HEK293 (cell line): Measurements from ENCODE around the gene DRD4.

Source experiments
- CTCF ChIA-PET: fragments of 350-600 bp; formaldehyde crosslinking; extraction: SDS; loops from one replicate; lab custom pipeline; 2021; ENCODE audit warnings: antibody characterized with exemption; lab: Yijun Ruan, JAX
- POLR2A ChIA-PET: fragments of 300-600 bp; formaldehyde crosslinking; extraction: SDS; loops from one replicate; lab custom pipeline; 2020; ENCODE audit warnings: antibody characterized with exemption, inconsistent platforms; lab: Yijun Ruan, JAX
- H3K27ac ChIP-seq: fragments of 200-500 bp; sonication (Bioruptor generic); 2 replicates; pipeline ENCODE4 v1.5.1; 2014; ENCODE audit warnings: low read depth, low read length, control low read depth, inconsistent platforms; ENCODE audit errors: extremely low read depth
- H3K36me3 ChIP-seq, 2 experiments: fragments of 200-500 bp in 1 of 2; sonication (Bioruptor generic) in 1 of 2; 1 replicate in 1 of 2; 2 replicates in 1 of 2; pipeline ENCODE4 v1.5.1; 2014 to 2017; ENCODE audit warnings: inconsistent platforms in 2 of 2, low read length in 2 of 2; ENCODE audit not compliant: control insufficient read depth in 2 of 2, insufficient read depth in 1 of 2
- H3K4me1 ChIP-seq: fragments of 200-500 bp; sonication (Bioruptor generic); 2 replicates; pipeline ENCODE4 v1.5.1; 2014; ENCODE audit warnings: mild to moderate bottlenecking, low read length, inconsistent platforms; ENCODE audit not compliant: control insufficient read depth, insufficient read depth
- H3K4me3 ChIP-seq: 2 replicates; pipeline ENCODE4 v1.5.1; 2011; ENCODE audit warnings: low read depth, mild to moderate bottlenecking, control low read depth, low read length, moderate library complexity
- H3K9me3 ChIP-seq: fragments of 200-500 bp; sonication (Bioruptor generic); 2 replicates; pipeline ENCODE4 v1.5.1; 2014; ENCODE audit warnings: low read depth, low read length, inconsistent platforms; ENCODE audit not compliant: control insufficient read depth, insufficient read depth
- EGR2 ChIP-seq: fragments of 450-650 bp; formaldehyde crosslinking; IDR thresholded peaks from 2 replicates; pipeline ENCODE4 v1.5.1; 2016; ENCODE audit warnings: low read depth, missing biosample characterization, missing genetic modification characterization
- PRDM1 ChIP-seq: fragments of 450-650 bp; formaldehyde crosslinking; IDR thresholded peaks from 2 replicates; pipeline ENCODE4; 2016; ENCODE audit warnings: missing biosample characterization, missing genetic modification characterization
- PRDM10 ChIP-seq: fragments of 450-650 bp; formaldehyde crosslinking; IDR thresholded peaks from 2 replicates; pipeline ENCODE4 v1.5.1; 2016; ENCODE audit warnings: missing biosample characterization, missing genetic modification characterization
- PRDM4 ChIP-seq: fragments of 450-650 bp; formaldehyde crosslinking; IDR thresholded peaks from 2 replicates; pipeline ENCODE4 v1.5.1; 2017; ENCODE audit warnings: missing biosample characterization, missing genetic modification characterization
- SP2 ChIP-seq: fragments of 450-650 bp; formaldehyde crosslinking; IDR thresholded peaks from 2 replicates; pipeline ENCODE4 v1.5.1; 2016; ENCODE audit warnings: missing biosample characterization, missing genetic modification characterization
- ZBTB11 ChIP-seq: fragments of 450-650 bp; formaldehyde crosslinking; conservative IDR thresholded peaks from 2 replicates; pipeline ENCODE4 v1.5.1; 2016; ENCODE audit warnings: low read depth, missing biosample characterization, missing genetic modification characterization
- ZEB2 ChIP-seq: fragments of 450-650 bp; formaldehyde crosslinking; IDR thresholded peaks from 2 replicates; pipeline ENCODE4 v1.5.1; 2016; ENCODE audit warnings: missing biosample characterization, missing genetic modification characterization
- ZNF394 ChIP-seq: fragments of 450-650 bp; formaldehyde crosslinking; IDR thresholded peaks from 2 replicates; pipeline ENCODE4 v1.5.1; 2016; ENCODE audit warnings: missing biosample characterization, missing genetic modification characterization, mild to moderate bottlenecking, moderate library complexity, borderline replicate concordance
- ZNF549 ChIP-seq: fragments of 450-650 bp; IDR thresholded peaks from 2 replicates; pipeline ENCODE4 v1.5.1; 2018; ENCODE audit warnings: missing biosample characterization, missing genetic modification characterization, mild to moderate bottlenecking, inconsistent platforms, moderate library complexity
- ZNF654 ChIP-seq: fragments of 450-650 bp; formaldehyde crosslinking; IDR thresholded peaks from 2 replicates; pipeline ENCODE4 v1.5.1; 2016; ENCODE audit warnings: low read depth, missing biosample characterization, missing genetic modification characterization
- ZNF701 ChIP-seq: fragments of 450-650 bp; formaldehyde crosslinking; IDR thresholded peaks from 2 replicates; pipeline ENCODE4 v1.5.1; 2016; ENCODE audit warnings: missing biosample characterization, missing genetic modification characterization
- ZSCAN4 ChIP-seq: fragments of 450-650 bp; formaldehyde crosslinking; IDR thresholded peaks from 2 replicates; pipeline ENCODE4 v1.5.1; 2017; ENCODE audit warnings: missing biosample characterization, missing genetic modification characterization
- TF ChIP-seq, protein P1 (sequence below): fragments of 450-650 bp; formaldehyde crosslinking; IDR thresholded peaks from 2 replicates; pipeline ENCODE4 v1.5.1; 2016; ENCODE audit warnings: missing biosample characterization, missing genetic modification characterization, borderline replicate concordance
- TF ChIP-seq, protein P2 (sequence below): fragments of 450-650 bp; formaldehyde crosslinking; IDR thresholded peaks from 2 replicates; pipeline ENCODE4 v1.5.1; 2017; ENCODE audit warnings: missing biosample characterization, missing genetic modification characterization
- TF ChIP-seq, protein P3 (sequence below): fragments of 450-650 bp; formaldehyde crosslinking; IDR thresholded peaks from 2 replicates; pipeline ENCODE4 v1.5.1; 2016; ENCODE audit warnings: missing biosample characterization, missing genetic modification characterization

Gene DRD4

GRCh38 chr11:597166-597725 lies 39.8 kb upstream of the DRD4 start (continued):
- no peak for TF ChIP-seq ZNF549 (tag by site-specific recombination)
- TF ChIP-seq ZNF394 (tag by site-specific recombination) = no peak
- TF ChIP-seq PRDM10 (tag by site-specific recombination) = no peak
- no peak for TF ChIP-seq ZNF701 (tag by site-specific recombination)
- TF ChIP-seq ZNF654 (tag by site-specific recombination) = no peak
- TF ChIP-seq, all 188 proteins: peak for 0

GRCh38 chr11:598005-598680 lies 38.9 kb upstream of the DRD4 start:
- Histone ChIP-seq H3K4me3 (no peak overlapping the region), H3K27ac (no peak overlapping the region), H3K36me3 (peaks cover 13 to 90% of the 10 kb centered on the region in 2 experiments; a peak in 2 of 3 replicates), H3K4me1 (no peaks in the 10 kb centered on the region), H3K9me3 (no peaks in the 10 kb centered on the region)
- POLR2A ChIA-PET = no interaction called here
- CTCF ChIA-PET = no interaction called here
- TF ChIP-seq, protein P1, sequence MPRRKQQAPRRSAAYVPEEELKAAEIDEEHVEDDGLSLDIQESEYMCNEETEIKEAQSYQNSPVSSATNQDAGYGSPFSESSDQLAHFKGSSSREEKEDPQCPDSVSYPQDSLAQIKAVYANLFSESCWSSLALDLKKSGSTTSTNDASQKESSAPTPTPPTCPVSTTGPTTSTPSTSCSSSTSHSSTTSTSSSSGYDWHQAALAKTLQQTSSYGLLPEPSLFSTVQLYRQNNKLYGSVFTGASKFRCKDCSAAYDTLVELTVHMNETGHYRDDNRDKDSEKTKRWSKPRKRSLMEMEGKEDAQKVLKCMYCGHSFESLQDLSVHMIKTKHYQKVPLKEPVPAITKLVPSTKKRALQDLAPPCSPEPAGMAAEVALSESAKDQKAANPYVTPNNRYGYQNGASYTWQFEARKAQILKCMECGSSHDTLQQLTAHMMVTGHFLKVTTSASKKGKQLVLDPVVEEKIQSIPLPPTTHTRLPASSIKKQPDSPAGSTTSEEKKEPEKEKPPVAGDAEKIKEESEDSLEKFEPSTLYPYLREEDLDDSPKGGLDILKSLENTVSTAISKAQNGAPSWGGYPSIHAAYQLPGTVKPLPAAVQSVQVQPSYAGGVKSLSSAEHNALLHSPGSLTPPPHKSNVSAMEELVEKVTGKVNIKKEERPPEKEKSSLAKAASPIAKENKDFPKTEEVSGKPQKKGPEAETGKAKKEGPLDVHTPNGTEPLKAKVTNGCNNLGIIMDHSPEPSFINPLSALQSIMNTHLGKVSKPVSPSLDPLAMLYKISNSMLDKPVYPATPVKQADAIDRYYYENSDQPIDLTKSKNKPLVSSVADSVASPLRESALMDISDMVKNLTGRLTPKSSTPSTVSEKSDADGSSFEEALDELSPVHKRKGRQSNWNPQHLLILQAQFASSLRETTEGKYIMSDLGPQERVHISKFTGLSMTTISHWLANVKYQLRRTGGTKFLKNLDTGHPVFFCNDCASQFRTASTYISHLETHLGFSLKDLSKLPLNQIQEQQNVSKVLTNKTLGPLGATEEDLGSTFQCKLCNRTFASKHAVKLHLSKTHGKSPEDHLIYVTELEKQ (tag by site-specific recombination) = no peak
- TF ChIP-seq ZSCAN4 (no peak), ZEB2 (tag by site-specific recombination) (no peak), ZBTB11 (tag by site-specific recombination) (no peak), SP2 (tag by site-specific recombination) (no peak), PRDM1 (no peak), EGR2 (no peak), PRDM4 (tag by site-specific recombination) (no peak)
- TF ChIP-seq, protein P2, sequence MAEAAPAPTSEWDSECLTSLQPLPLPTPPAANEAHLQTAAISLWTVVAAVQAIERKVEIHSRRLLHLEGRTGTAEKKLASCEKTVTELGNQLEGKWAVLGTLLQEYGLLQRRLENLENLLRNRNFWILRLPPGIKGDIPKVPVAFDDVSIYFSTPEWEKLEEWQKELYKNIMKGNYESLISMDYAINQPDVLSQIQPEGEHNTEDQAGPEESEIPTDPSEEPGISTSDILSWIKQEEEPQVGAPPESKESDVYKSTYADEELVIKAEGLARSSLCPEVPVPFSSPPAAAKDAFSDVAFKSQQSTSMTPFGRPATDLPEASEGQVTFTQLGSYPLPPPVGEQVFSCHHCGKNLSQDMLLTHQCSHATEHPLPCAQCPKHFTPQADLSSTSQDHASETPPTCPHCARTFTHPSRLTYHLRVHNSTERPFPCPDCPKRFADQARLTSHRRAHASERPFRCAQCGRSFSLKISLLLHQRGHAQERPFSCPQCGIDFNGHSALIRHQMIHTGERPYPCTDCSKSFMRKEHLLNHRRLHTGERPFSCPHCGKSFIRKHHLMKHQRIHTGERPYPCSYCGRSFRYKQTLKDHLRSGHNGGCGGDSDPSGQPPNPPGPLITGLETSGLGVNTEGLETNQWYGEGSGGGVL = no peak
- TF ChIP-seq, protein P3, sequence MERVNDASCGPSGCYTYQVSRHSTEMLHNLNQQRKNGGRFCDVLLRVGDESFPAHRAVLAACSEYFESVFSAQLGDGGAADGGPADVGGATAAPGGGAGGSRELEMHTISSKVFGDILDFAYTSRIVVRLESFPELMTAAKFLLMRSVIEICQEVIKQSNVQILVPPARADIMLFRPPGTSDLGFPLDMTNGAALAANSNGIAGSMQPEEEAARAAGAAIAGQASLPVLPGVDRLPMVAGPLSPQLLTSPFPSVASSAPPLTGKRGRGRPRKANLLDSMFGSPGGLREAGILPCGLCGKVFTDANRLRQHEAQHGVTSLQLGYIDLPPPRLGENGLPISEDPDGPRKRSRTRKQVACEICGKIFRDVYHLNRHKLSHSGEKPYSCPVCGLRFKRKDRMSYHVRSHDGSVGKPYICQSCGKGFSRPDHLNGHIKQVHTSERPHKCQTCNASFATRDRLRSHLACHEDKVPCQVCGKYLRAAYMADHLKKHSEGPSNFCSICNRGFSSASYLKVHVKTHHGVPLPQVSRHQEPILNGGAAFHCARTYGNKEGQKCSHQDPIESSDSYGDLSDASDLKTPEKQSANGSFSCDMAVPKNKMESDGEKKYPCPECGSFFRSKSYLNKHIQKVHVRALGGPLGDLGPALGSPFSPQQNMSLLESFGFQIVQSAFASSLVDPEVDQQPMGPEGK (tag by site-specific recombination) = no peak
